RWPE2 (cell line): Measurements from ENCODE around the gene FH.

Source experiments
- ATAC-seq: fragments of 200-7000 bp; cut with Tn5 transposase; 3 replicates; pipeline ENCODE4 v1.9.1; 2021; ENCODE audit warnings: low read depth
- DNase-seq: peaks from one replicate; pipeline ENCODE4 v3.0.0-alpha.2; 2020; ENCODE audit warnings: low spot score
- H3K27ac ChIP-seq: fragments of 450-650 bp; 2 replicates; pipeline ENCODE4 v1.5.1; 2017; ENCODE audit warnings: mild to moderate bottlenecking; ENCODE audit not compliant: poor library complexity, severe bottlenecking
- H3K27me3 ChIP-seq: fragments of 250-450 bp; sonication (Bioruptor Pico); 2 replicates; pipeline ENCODE4 v1.5.1; 2021; ENCODE audit warnings: mild to moderate bottlenecking, moderate library complexity; ENCODE audit not compliant: insufficient read depth, poor library complexity, severe bottlenecking
- H3K36me3 ChIP-seq: fragments of 250-450 bp; sonication (Bioruptor Pico); 2 replicates; pipeline ENCODE4 v1.5.1; 2020; ENCODE audit warnings: low read depth, mild to moderate bottlenecking, moderate library complexity
- H3K4me1 ChIP-seq: fragments of 250-450 bp; sonication (Bioruptor Pico); 2 replicates; pipeline ENCODE4 v1.5.1; 2021; ENCODE audit warnings: mild to moderate bottlenecking, moderate library complexity; ENCODE audit not compliant: insufficient read depth, poor library complexity, severe bottlenecking
- H3K4me3 ChIP-seq: fragments of 250-450 bp; sonication (Bioruptor Pico); 2 replicates; pipeline ENCODE4 v1.5.1; 2021; ENCODE audit warnings: mild to moderate bottlenecking, moderate library complexity; ENCODE audit not compliant: severe bottlenecking
- H3K9me3 ChIP-seq: fragments of 250-450 bp; sonication (Bioruptor Pico); 2 replicates; pipeline ENCODE4 v1.5.1; 2021; ENCODE audit warnings: mild to moderate bottlenecking, moderate library complexity; ENCODE audit not compliant: severe bottlenecking
- CTCF ChIP-seq: fragments of 450-650 bp; IDR thresholded peaks from one replicate; pipeline ENCODE4 v1.5.1; 2017; ENCODE audit warnings: mild to moderate bottlenecking, moderate library complexity; ENCODE audit not compliant: poor library complexity, severe bottlenecking

FH gene

GRCh38 chr1:241550318-241550717, 30.8 kb upstream of the FH start:
- Histone ChIP-seq H3K9me3 (no peaks in the 10 kb centered on the region), H3K27me3 (no peaks in the 10 kb centered on the region), H3K4me3 (no peak overlapping the region), H3K4me1 (no peaks in the 10 kb centered on the region), H3K36me3 (no peaks in the 10 kb centered on the region), H3K27ac (no peak overlapping the region)
- ATAC-seq (no peak), DNase-seq (no peak)
- no peak for TF ChIP-seq CTCF

- ATAC-seq (no peak), DNase-seq (no peak)
- no peak overlapping the region for H3K27ac ChIP-seq
- no peaks in the 10 kb centered on the region for H3K27me3 ChIP-seq
- TF ChIP-seq CTCF, result no peak
- H3K4me1 ChIP-seq, result no peaks in the 10 kb centered on the region
- H3K4me3 ChIP-seq, result no peak overlapping the region
- H3K9me3 ChIP-seq, result no peaks in the 10 kb centered on the region
- no peaks in the 10 kb centered on the region for H3K36me3 ChIP-seq
Observed at GRCh38 chr1:241548008-241548407, 28.5 kb upstream of the FH start.

GRCh38 chr1:241542199-241542907, 22.8 kb upstream of the FH start:
- Histone ChIP-seq H3K27ac (no peak overlapping the region), H3K4me1 (no peaks in the 10 kb centered on the region), H3K27me3 (no peaks in the 10 kb centered on the region), H3K9me3 (no peaks in the 10 kb centered on the region), H3K4me3 (no peak overlapping the region), H3K36me3 (no peaks in the 10 kb centered on the region)
- no peak for TF ChIP-seq CTCF
- no peak for ATAC-seq
- no peak for DNase-seq

GRCh38 chr1:241536969-241537368, 17.4 kb upstream of the FH start:
- no peaks in the 10 kb centered on the region for H3K9me3 ChIP-seq
- ATAC-seq (no peak), DNase-seq (no peak)
- H3K27ac ChIP-seq, result no peak overlapping the region
- H3K4me1 ChIP-seq, result peaks cover 5% of the 10 kb centered on the region
- H3K4me3 ChIP-seq, result no peak overlapping the region
- no peaks in the 10 kb centered on the region for H3K27me3 ChIP-seq
- no peaks in the 10 kb centered on the region for H3K36me3 ChIP-seq
- TF ChIP-seq CTCF, result no peak

GRCh38 chr1:241536304-241536703, 16.7 kb upstream of the FH start:
- H3K27me3 ChIP-seq, result no peaks in the 10 kb centered on the region
- no peak overlapping the region for H3K27ac ChIP-seq
- peaks cover 5% of the 10 kb centered on the region for H3K4me1 ChIP-seq
- no peak overlapping the region for H3K4me3 ChIP-seq
- no peak for ATAC-seq
- TF ChIP-seq CTCF, result no peak
- no peaks in the 10 kb centered on the region for H3K36me3 ChIP-seq
- no peaks in the 10 kb centered on the region for H3K9me3 ChIP-seq
- DNase-seq, result no peak
